NCI-H1105 treated with DMSO at 0.1 percent for 48 hours (cell line): ENCODE measurements around the gene HHIPL1.

Experiments used
- DNase-seq: peaks from one replicate; lab custom pipeline; 2025; lab: John Stamatoyannopoulos, UW

The HHIPL1 gene

DNA sequence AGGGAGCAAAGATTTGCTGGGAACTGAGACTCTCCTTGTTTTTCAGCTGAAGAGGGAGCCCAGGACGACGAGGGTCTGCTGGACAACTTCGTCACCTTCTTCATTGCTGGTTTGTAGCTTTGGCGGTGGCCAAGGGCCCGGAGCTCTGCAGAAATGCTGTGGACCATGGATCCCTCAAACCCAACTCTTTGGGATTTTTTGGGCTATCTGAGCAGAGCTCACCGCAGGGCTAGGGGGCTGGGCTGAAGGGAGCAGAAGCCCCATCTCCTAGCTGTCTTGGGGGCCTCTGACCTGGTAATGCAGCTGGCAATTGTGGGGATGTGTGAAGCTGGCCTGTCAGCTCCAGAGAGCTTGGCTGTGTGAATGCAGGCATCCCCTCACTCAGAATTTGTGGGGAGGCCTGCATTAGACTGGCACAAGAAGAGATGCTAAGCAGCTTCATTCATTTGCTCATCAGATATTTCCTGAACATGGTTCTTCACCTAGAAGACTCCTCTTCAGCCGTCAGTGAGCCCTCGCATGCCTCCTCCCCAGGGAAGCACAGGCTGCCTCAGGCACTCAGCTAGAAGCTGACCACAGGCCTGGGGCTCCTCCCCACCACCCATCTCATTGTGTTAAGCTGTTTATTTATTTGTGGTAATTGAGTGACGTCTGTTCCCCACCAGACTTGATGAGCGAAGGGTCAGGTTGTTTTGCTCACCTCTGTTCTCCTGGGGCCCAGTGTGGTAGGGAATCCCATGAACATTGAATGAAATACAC, 71.3 kb downstream of the HHIPL1 start:
- DNase-seq: no peak

DNA sequence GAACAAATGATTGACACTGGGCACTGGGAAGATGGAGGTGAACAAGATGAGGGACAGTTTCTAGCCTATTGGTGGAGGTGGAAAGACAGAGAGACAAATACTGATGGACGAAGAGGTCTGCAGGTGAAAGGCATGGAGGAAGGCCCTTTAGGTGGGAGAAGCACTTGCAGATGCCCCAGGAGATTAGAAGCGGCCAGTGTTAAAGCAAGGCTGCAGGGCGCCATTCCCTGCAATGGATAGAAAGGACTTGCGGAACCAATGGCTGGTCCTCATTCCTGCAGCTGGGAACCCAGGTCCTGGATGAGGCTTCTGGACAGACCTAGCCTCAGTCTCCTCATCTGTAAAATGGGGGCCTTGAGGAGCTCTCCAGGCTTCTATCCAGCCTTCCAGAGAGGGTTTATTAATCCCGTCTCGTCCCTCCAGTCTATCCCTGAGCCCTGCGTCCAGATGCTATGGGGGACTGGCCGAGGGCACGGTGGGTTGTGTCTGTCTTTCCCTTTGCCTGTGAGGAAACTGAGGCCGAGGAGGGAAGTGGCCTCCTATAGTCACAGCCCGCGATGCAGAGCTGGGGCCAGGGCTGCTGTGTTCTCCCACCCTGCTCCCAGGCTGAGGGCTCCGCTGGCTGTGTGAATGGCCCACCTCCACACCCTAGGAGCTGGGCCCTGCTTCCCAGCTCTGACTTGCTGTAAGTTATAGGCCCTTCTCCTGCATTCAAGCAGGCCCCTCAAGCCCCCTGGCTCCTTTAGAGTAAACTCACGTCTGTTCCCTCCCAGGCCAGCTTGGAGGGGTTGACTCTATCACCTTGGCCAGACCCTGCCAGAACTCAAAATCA, 72.1 kb downstream of the HHIPL1 start:
- DNase-seq: no peak

DNA sequence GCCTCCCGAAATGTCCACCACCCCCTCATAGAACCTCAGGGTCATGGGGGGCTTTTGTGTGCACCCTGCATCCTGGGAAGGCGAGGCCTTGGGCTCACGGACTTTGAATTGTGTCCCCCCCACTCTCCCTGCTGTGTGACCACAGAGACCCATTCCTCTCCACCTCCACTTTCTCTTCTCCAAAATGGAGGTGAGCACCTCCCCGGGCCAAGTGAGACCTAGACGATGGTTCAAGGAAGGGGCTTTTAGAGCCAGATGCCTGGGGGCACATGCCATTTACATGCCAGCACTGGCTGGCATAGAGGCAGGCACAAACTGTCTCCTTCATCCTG, 72.7 kb downstream of the HHIPL1 start:
- no peak for DNase-seq

DNA sequence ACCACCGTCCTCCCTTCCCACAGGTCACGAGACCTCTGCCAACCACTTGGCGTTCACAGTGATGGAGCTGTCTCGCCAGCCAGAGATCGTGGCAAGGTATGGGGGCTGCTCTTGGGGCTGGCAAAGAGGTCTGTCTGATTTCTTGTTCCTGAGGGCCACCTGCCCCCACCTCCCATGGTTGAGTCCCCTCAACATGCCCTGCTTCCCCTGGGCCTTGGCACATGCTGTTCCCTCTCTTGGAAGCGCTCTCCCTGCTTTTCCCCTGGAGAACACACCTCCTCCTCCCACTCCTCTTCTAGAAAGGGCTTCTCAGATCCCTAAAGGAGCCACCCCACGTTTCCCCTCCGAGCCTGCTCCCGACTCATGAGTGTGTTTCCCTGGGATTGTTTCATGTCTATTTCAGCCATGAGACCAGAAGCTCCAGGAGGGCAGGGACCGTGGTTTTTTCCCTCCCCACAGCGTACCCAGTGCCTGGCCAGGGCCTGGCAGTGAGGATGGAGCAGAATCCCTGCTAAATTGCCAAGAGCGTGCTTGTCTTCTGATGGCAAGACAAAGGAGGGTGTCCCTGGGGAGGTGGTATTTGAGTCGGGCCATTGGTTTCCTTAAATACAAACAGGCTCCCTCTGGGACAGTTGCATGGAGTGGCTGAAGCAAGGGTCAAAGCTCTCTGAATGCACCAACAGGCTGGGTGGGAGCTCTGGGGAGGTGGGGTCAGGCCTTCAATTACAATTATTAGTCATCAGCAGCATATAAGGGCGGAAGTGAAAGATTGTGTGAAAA, 73.3 kb downstream of the HHIPL1 start:
- no peak for DNase-seq

DNA sequence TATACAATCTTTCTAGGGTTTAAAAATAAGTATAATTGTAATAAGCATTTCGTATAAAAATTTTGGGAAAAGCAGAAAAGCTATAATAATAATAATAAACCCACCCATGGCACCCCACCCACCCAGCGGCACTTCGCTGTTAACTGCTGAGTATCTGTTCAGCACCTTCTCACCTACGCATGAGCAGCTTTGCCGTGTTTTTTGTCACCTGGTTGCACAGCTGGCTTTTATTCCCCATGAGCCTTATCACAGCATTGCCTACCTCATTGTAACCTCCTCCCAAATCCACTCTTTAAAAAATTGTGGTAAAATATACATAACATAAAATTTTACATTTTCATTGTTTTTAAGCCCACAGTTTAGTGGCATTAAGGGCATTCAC, 73.9 kb downstream of the HHIPL1 start:
- DNase-seq: no peak

DNA sequence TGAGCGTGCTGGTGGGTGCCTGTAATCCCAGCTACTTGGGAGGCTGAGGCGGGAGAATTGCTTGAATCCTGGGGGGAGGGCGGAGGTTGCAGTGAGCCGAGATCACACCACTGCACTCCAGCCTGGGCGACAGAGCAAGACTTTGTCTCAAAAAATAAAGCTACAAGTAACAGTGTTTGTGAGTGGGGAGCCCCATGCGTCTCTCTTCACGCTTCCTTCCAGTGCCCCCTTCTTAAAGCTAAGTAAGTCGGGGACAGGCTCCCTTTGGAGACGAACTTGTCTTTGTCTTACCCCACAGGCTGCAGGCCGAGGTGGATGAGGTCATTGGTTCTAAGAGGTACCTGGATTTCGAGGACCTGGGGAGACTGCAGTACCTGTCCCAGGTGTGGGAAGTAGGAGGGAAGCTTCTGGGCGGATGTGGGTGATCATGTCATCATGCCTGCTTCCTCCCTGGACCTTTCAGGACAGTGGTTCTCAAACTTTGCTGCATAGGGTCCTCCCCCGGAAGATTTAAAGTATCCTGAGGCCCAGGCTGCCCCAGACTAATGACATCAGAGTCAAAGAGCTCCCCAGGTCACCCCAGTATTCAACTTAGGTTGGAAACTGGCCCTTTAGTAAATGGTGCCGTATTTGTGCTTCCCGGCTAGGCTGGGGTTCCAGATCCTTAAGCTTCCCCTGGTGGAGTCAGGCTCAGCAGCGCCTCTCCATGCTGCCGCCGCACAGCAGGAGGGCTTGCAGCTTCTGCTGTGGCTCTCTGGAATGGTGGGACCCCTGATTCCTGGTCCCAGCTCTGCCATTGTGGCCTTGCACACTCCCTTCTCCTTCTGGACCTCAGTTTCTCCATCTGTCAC, 76.2 kb downstream of the HHIPL1 start:
- no peak for DNase-seq

DNA sequence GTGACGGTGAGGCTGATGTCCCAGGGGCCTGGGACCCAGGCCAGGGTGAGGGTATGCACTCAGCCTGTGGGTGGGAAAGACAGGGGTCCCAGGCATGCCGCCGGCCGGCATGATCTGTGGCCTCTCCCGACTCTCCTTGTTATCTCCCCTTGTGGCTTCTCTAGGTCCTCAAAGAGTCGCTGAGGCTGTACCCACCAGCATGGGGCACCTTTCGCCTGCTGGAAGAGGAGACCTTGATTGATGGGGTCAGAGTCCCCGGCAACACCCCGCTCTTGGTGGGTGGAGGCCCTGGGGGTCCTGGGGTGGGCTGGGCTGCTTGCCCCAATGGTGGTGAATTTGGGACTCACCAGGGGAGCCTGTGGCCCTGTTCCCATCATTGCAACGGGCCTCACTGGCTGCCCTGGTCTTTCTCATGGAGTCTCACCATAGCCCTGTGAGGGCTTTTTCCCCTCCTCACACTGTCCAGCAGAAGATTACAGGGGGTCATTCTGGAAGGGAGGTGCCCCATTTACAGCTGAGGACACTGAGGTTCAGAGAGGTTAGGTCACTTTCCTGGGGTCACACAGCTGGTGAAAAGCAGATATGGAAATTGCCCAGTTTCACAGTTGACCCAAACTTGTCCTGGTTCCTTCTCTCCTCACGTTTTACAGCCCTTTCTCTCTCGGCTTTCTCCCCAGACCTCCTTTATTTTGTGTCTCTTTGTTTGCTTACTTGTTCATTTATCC, 77.0 kb downstream of the HHIPL1 start:
- no peak for DNase-seq

DNA sequence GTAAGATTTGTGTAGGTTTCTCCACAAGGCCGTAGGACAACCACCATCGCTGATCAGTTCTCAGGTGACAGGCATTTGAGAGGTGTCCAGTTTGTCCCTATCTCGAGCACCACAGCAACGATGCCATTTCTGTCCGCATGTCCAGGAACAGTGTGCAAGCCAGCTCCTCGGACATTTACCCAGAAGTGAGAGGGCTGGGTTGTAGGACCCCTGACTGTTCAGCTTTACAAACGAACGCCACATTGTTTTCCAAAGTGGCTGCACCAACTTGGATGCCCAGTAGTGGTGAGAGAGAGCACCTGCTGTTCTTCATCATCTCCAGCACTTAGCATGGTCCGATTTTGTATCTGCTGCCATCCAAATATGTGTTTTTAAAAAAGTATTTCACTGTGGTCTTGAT, 77.8 kb downstream of the HHIPL1 start:
- DNase-seq: no peak

DNA sequence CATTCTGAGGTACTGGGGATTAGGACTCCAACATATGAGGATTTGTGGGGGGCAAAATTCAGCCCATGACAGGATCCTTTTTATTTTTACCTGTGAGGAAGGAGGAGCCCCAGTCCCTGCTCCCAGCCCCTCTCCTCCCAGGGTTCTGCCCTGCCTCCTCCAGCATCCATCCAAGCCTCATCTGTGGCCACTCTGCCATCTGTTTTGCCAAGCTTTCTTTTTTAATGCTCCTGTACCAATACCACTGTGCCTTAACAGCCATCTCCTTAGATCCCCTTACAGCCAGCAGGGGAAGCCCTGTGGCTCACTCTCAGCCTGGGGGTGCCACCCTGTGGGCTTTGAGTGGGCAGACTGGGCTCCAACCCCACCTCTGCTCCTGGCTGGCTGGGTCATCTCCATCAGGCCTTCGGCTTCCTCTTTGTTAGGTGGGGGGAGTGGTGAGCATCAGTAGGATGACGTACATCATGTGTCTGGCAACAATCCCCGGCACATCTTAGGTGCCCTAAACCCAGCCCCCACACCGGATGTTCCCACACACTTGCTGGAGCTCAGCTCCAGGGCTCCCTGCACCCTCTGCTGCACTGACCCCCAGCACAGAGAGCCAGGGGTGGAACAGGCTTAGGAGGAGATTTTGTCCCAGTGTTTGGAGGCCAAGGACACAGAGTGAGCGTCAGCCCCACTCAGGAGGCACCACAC, 79.4 kb downstream of the HHIPL1 start:
- no peak for DNase-seq

DNA sequence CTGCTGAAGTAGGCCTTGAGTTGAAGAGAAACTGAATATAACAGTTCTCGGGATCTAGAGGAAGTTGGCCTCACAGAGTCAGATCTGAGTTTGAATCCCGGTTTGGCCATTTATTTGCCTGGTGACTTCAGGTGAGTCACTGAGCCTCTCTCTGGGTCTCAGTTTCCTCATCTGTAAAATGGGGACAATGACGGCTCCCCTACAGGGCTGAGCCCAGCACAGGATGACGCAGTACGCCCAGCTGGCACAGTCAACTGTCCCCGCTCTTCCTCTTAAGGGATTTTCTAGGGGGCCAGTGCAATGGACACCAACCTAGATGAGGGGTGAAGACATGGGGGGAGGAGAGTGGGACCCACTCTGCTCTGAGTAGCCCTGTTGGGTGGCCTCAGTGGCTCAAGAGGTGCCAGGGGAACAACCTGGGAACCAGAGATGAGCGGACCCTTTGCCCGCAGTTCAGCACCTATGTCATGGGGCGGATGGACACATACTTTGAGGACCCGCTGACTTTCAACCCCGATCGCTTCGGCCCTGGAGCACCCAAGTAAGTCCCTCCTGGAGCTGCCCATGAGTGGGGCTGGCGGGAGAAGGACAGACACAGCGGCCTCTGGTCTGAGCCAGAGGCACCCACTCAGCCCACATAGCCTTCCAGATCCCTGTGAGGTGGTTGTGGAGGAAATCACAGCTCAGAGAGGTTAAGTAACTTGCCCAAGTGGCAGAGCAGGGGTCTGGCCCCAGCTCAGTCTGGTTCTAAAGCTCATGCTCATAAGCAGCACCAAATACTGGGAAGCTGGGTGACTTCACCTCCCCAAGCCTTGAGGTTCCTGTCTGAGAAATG, 80.2 kb downstream of the HHIPL1 start:
- no peak for DNase-seq

DNA sequence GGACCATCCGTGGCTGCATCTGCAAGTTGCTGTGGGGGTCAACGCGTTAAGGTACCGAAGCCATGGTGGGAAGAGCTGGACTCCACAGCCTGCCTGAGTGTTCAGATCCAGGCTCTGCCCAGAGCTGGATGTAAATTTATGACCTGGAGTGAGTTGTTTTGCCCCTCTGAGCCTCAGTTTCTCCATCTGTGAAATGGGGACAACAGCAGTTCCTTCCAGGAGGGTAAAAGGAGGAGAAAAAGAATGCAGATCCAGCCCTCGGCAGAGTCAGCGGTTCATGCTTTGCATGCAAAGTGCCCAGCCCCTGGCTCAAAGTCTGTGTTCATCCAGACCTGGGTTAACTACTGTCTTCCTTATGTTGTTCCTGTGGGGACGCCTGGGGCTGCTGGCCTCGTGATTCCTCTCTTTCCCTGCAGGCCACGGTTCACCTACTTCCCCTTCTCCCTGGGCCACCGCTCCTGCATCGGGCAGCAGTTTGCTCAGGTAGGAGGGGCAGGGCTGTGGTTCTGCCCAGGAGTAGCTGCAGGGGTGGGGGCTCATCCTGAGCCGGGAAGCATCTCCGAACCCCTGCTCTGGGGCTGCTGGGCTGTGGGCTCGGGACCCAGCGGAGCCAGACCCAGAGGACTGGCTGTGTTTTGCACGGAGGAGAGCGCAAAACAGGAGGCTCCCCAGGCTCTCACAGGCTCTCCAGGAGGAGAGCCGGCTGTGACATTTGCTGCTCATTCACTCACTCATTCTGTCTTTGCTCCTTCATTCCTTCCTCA, 81.0 kb downstream of the HHIPL1 start:
- no peak for DNase-seq

DNA sequence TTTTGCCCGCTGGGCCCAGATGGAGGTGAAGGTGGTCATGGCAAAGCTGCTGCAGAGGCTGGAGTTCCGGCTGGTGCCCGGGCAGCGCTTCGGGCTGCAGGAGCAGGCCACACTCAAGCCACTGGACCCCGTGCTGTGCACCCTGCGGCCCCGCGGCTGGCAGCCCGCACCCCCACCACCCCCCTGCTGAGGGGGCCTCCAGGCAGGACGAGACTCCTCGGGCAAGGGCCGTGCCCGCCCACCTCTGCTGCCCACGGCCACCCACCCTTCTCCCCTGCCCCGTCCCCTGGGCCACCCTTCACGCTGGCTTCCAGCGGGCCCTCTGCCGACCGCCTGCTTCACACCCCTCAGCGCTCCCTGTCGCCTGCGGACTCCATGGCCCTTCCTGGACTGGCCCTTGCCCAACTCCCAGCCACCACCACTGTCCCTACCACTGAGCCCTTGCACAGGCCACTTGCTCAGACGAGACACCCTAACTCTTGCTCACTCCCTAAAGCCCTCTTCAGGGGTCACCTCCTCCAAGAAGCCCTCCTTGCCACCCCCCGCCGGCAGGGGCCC, 81.7 kb downstream of the HHIPL1 start:
- no peak for DNase-seq

DNA sequence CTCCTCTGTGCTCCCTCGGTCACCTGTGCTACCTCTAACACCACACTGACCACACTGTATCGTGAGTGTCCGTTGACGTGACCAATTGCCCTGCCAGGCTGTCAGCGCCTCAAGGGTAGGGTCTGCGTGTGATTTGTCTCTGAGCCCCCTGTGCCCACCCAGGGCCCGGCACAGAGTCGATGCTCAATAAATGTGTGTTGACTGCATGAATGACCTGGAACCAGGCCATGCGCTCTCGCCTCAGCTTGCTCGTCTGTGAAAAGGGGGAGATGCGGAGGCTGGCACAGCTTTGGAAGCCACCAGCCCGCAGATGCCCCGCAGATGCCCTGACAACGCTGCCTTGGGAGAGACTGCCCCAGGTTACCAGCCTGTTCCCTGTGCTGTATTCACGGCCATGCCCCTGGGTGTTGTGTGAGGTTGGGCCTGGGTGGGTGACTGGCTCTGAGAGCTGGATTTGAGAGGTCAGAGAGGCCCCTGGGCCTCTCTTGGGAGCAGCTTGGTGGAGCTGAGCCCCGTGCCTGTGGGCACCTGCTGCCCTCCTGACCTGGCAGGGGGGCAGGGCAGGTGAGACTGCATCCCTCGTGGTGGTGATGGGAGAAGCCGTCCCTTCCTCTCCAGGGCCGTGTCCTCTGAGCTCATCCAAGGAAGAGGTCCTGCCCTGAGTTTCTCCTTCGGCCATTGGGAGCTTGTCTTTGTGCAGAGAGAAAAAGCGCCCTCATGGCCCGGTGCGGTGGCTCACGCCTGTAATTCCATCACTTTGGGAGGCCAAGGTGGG, 82.4 kb downstream of the HHIPL1 start:
- no peak for DNase-seq

DNA sequence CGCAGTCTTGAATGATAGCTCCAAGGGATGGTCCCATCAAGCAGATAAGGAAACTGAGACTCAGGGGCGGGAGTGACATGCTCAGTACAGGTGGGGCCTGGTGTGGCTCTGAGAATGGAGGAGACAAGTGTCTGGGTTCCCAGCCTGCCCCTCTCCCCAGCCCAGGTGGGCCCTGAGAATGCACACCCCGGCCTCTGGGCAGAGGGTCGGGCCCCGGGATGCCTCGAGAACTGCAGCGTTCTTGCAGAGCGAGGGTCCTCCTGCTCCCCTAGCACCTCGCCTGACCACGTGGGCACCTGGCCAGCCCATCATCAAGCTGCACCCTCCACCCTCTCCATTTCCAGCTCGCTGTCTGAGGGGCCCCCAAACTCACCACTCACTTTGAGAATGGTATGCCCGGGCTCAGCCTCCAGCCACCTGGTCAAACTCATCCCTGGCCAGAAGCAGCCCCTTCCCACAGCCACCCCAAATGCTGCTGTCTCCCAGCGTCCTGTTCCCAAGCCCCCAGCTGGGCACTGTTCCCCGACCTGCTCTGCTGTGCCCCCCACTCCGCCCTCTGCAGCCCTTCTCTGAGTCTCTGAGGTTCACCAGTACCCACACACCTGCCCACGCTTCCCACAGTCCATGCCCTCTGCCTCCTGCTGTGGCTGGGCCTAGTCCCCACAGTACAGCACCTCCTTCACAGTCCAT, 83.4 kb downstream of the HHIPL1 start:
- DNase-seq: no peak

DNA sequence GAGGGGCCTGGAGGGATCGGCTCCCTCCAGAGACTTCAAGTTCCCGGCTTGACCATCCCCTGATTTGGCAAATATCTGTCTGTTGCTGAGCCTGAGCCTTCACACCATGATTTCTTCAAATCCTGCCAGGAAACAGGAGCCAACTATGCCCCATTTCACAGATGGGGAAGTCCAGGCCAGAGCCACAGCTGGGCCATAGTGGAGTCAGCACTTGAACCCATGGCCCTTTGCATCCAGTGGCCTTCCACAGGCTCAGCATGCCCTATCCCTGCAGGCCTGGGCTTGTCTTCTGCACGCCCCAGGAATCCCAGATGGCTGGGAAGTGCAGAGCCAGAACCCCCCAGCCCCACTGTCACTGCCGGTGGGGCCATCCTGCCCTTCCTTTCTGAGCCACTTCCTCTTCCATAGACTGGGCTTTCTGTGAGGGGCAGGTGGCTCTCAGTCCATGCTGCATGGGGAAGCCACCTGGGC, 84.1 kb downstream of the HHIPL1 start:
- DNase-seq: no peak
